Amygdala (tissue), 56 donors: ENCODE data around the gene ST3GAL2.
A peak's percentile ranks its signal among the peaks of the same experiment; 100 is the strongest.
"Not testable (repeated sequence)": the region's sequence is repeated elsewhere in the genome, so short reads cannot be mapped to it uniquely, and the experiment has no call there.

ENCODE experiments used
- DNase-seq, 56 donors: peaks; one replicate each; lab custom pipeline; 2025; lab: John Stamatoyannopoulos, UW

The ST3GAL2 gene

GRCh38 chr16:70364399-70364798, 74.5 kb downstream of the ST3GAL2 start:
- DNase-seq, result no peak

- DNase-seq, result no peak
Observed at GRCh38 chr16:70359552-70359951, 79.3 kb downstream of the ST3GAL2 start.

- no peak for DNase-seq
Observed at GRCh38 chr16:70349783-70350182, 89.1 kb downstream of the ST3GAL2 start.

GRCh38 chr16:70348991-70349390, 89.9 kb downstream of the ST3GAL2 start:
- DNase-seq, result no peak

GRCh38 chr16:70345840-70346239, 93.1 kb downstream of the ST3GAL2 start:
- DNase-seq, result no peak

GRCh38 chr16:70342016-70342415, 96.9 kb downstream of the ST3GAL2 start:
- no peak for DNase-seq

GRCh38 chr16:70341600-70341999, 97.3 kb downstream of the ST3GAL2 start:
- no peak for DNase-seq

- DNase-seq, result no peak
Observed at GRCh38 chr16:70337814-70338213, 101.1 kb downstream of the ST3GAL2 start.

- DNase-seq, result not testable (repeated sequence)
Observed at GRCh38 chr16:70332728-70333127, 106.2 kb downstream of the ST3GAL2 start.

GRCh38 chr16:70331588-70332358, 107.1 kb downstream of the ST3GAL2 start:
- DNase-seq, result peak in 10 of 56 donors; percentile 1 to 11 (median 5)

GRCh38 chr16:70331091-70331490, 107.8 kb downstream of the ST3GAL2 start:
- DNase-seq, result no peak
